SK-N-MC (cell line): Measurements from ENCODE around the gene INSIG1.

Experiments
- DNase-seq: peaks from one replicate; pipeline ENCODE4 v3.0.0-alpha.2; 2011; ENCODE audit warnings: low read depth, low spot score
- H3K27ac ChIP-seq: fragments of 200-600 bp; sonication (generic); 2 replicates; pipeline ENCODE4 v1.5.1; 2016; ENCODE audit warnings: mixed run types
- H3K36me3 ChIP-seq: fragments of 200-600 bp; sonication (generic); 2 replicates; pipeline ENCODE4 v1.6.1; 2017; ENCODE audit warnings: antibody characterized with exemption, low read length, mixed read lengths; ENCODE audit not compliant: insufficient read depth
- H3K4me3 ChIP-seq: fragments of 200-600 bp; sonication (generic); 2 replicates; pipeline ENCODE4 v1.5.1; 2016
- H3K9ac ChIP-seq: fragments of 200-600 bp; sonication (generic); 2 replicates; pipeline ENCODE4 v1.8.0; 2017; ENCODE audit warnings: mixed run types, mixed read lengths; ENCODE audit not compliant: insufficient read length
- H3K9me3 ChIP-seq: fragments of 200-600 bp; sonication (generic); 2 replicates; pipeline ENCODE4 v1.6.1; 2017; ENCODE audit warnings: low read depth, mild to moderate bottlenecking, antibody characterized with exemption, low read length, moderate library complexity, mixed read lengths
- EZH2 ChIP-seq: fragments of 200-600 bp; sonication (generic); IDR thresholded peaks from one replicate; pipeline ENCODE4 v1.6.1; 2017; ENCODE audit warnings: antibody characterized with exemption
- FOXP2 ChIP-seq: optimal IDR thresholded peaks from 2 replicates; pipeline ENCODE3; 2011; ENCODE audit warnings: mild to moderate bottlenecking, moderate library complexity; ENCODE audit not compliant: insufficient read depth; ENCODE audit errors: extremely low read length, control extremely low read depth
- POLR2AphosphoS5 ChIP-seq: IDR thresholded peaks from 2 replicates; pipeline ENCODE4 v1.6.1; 2012; ENCODE audit warnings: mild to moderate bottlenecking, low read depth, low read length, borderline replicate concordance

The INSIG1 gene

GRCh38 chr7:155299535-155300202 is 2.0 kb downstream of the INSIG1 start:
- Histone ChIP-seq H3K9me3 (no peaks in the 10 kb centered on the region), H3K9ac (peak overlapping the region; percentile 3), H3K4me3 (peak overlapping the region; percentile 97), H3K36me3 (peaks cover 55% of the 10 kb centered on the region), H3K27ac (no peak overlapping the region)
- no peak for DNase-seq
- TF ChIP-seq POLR2AphosphoS5 (no peak), EZH2 (no peak), FOXP2 (no peak)

GRCh38 chr7:155300641-155301452 is 3.2 kb downstream of the INSIG1 start:
- Histone ChIP-seq H3K36me3 (peaks cover 63% of the 10 kb centered on the region), H3K4me3 (peak overlapping the region; percentile 97), H3K27ac (no peak overlapping the region), H3K9ac (peak overlapping the region; percentile 59), H3K9me3 (no peaks in the 10 kb centered on the region)
- DNase-seq, result no peak
- TF ChIP-seq POLR2AphosphoS5 (no peak), EZH2 (no peak), FOXP2 (no peak)

DNA sequence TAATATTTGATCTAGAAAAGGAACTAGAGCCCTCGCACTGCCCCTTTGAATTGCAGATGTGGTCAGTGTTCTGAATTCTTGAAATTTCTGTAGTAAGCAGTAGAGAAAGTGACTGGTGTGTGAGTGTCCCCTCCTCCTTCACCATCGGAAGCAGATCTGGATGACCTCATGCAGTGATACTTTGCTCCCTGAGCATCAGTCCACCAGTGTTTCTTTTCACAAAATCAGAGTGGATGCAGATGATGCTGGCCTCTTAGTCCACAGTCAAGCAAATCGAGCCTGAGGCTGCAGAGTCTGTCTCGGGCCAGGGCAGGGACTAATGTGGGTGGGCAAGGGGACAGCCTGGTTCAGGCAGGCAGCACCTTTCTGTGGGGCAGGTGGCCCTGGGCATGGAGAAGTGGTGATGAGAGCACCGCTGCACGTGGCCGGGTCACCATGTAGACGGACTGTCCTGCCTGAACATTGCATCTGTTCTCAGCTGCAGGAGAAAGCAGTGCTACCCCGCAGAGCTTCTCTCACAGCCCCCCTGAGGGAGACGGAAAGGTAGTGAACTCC is 5.4 kb downstream of the INSIG1 start:
- H3K4me3 ChIP-seq, result no peak overlapping the region
- no peak overlapping the region for H3K27ac ChIP-seq

GRCh38 chr7:155303897-155304296 is 6.2 kb downstream of the INSIG1 start:
- DNase-seq, result no peak
- no peak for TF ChIP-seq FOXP2
- TF ChIP-seq POLR2AphosphoS5, result no peak
- no peak for TF ChIP-seq EZH2
- Histone ChIP-seq H3K4me3 (no peak overlapping the region), H3K36me3 (peaks cover 94% of the 10 kb centered on the region), H3K9ac (no peak overlapping the region), H3K27ac (no peak overlapping the region), H3K9me3 (no peaks in the 10 kb centered on the region)

More for the DNA sequence above, 5.4 kb downstream of the INSIG1 start:
- Histone ChIP-seq H3K9ac (no peak overlapping the region), H3K36me3 (peaks cover 86% of the 10 kb centered on the region), H3K9me3 (no peaks in the 10 kb centered on the region)
- DNase-seq, result no peak
- TF ChIP-seq FOXP2 (no peak), POLR2AphosphoS5 (no peak), EZH2 (no peak)

DNA sequence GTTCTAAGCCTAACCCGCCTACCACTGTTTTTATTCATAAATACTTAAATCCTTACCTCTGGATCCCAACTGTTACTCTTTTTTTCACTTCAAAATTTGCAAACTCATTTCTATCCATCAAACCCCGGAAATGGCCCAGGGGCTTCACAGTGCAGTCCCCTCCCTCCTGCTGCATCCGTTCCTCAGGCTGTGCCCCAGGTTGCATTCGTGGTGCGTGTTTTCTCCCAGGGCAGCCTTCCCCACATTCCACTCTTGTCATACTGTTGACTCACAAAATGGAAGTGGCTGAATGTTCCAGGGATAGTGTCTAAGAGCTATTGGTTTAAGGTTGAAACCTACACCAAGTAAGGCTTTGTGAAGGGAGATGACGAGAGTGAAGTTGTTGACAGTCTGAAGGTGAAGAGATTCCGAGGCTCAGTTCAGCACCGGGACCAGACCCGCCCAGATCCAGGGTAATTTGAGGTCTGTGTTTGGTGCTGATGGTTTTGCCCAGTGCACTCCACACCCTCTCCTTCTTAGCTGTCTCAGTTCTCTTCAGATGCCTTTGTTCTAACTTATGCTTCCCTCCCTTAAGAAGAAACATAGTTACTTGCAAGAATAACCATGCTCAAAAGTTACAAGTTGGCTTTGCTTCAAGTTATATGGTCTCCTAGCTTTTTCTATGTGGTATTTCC is 7.7 kb downstream of the INSIG1 start:
- TF ChIP-seq EZH2 (no peak), FOXP2 (no peak), POLR2AphosphoS5 (no peak)
- Histone ChIP-seq H3K9me3 (no peaks in the 10 kb centered on the region), H3K9ac (no peak overlapping the region), H3K27ac (no peak overlapping the region), H3K36me3 (peaks cover 95% of the 10 kb centered on the region), H3K4me3 (no peak overlapping the region)
- DNase-seq, result no peak

GRCh38 chr7:155306673-155307470 is 9.2 kb downstream of the INSIG1 start:
- Histone ChIP-seq H3K9me3 (no peaks in the 10 kb centered on the region), H3K4me3 (no peak overlapping the region), H3K9ac (no peak overlapping the region), H3K36me3 (peaks cover 85% of the 10 kb centered on the region), H3K27ac (no peak overlapping the region)
- no peak for DNase-seq
- TF ChIP-seq EZH2 (no peak), FOXP2 (no peak), POLR2AphosphoS5 (no peak)

DNA sequence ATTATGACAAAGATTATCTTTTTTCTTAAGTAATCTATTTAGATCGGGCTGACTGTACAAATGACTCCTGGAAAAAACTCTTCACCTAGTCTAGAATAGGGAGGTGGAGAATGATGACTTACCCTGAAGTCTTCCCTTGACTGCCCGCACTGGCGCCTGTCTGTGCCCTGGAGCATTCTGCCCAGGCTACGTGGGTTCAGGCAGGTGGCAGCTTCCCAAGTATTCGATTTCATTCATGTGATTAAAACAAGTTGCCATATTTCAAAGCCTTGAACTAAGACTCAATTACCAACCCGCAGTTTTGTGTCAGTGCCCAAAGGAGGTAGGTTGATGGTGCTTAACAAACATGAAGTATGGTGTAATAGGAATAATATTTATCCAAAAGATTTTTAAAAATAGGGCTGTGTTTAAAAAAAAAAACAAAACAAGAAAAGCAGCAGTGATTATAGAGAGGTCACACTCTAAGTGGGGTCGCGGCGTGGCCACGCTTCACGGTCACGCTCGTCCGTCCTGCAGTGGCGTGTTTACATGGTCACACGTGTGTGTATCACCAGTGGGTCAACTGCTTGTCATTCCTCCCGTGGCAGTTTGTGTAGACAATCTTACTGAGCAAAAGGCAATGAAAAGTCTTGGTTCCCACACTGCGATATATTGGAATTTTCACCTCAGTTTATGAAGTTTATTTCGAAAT is 10.8 kb downstream of the INSIG1 start:
- Histone ChIP-seq H3K4me3 (no peak overlapping the region), H3K27ac (no peak overlapping the region), H3K36me3 (peaks cover 69% of the 10 kb centered on the region), H3K9me3 (no peaks in the 10 kb centered on the region), H3K9ac (no peak overlapping the region)
- no peak for DNase-seq
- no peak for TF ChIP-seq FOXP2
- no peak for TF ChIP-seq POLR2AphosphoS5

DNA sequence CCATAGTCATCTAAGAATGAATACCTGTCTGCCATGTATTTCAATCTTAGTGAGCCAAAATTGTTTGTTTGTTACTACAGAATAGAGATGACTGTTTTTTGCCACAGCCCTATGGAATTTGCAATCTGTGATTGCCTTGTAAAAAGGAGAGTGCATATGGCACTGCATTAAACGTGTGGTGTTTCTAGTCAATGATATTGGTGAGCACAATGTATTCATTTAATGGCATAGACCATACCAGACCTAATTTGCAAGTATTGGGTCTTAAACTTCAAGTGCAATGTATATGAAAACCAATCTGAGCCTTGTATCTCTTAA is 11.3 kb downstream of the INSIG1 start:
- Histone ChIP-seq H3K4me3 (no peak overlapping the region), H3K9me3 (no peaks in the 10 kb centered on the region), H3K9ac (no peak overlapping the region), H3K36me3 (peaks cover 64% of the 10 kb centered on the region), H3K27ac (no peak overlapping the region)
- DNase-seq, result no peak
- TF ChIP-seq EZH2, result no peak
- TF ChIP-seq FOXP2, result no peak
- TF ChIP-seq POLR2AphosphoS5, result no peak
